Measurements from ENCODE around the gene CLEC6A.
"Not testable (repeated sequence)": the region's sequence is repeated elsewhere in the genome, so short reads cannot be mapped to it uniquely, and the experiment has no call there.

Gene CLEC6A

GRCh38 chr12:8471090-8471489, 15.3 kb downstream of the CLEC6A start:
- Histone ChIP-seq H3K27ac (no peak overlapping the region), H3K4me3 (no peak overlapping the region)
- no peak for TF ChIP-seq CTCF (IDR thresholded peaks at IDR 0.05)
- DNase-seq (ENCODE audit: low spot score): no peak

GRCh38 chr12:8475508-8476203, 19.9 kb downstream of the CLEC6A start:
- no peak for TF ChIP-seq CTCF (IDR thresholded peaks at IDR 0.05)
- Histone ChIP-seq H3K4me3 (no peak overlapping the region), H3K27ac (no peak overlapping the region)
- DNase-seq (ENCODE audit: low spot score): no peak

GRCh38 chr12:8482571-8483061, 26.9 kb downstream of the CLEC6A start:
- DNase-seq (ENCODE audit: low spot score): no peak
- H3K4me3 ChIP-seq: no peak overlapping the region

GRCh38 chr12:8483079-8483478, 27.3 kb downstream of the CLEC6A start:
- Histone ChIP-seq H3K27ac (no peak overlapping the region), H3K4me3 (no peak overlapping the region)
- no peak for DNase-seq (ENCODE audit: low spot score)
- TF ChIP-seq CTCF (IDR thresholded peaks at IDR 0.05): no peak

More at GRCh38 chr12:8482571-8483061, 26.9 kb downstream of the CLEC6A start:
- no peak overlapping the region for H3K27ac ChIP-seq
- no peak for TF ChIP-seq CTCF (IDR thresholded peaks at IDR 0.05)

- Histone ChIP-seq H3K4me3 (no peak overlapping the region), H3K27ac (no peak overlapping the region)
- no peak for TF ChIP-seq CTCF (IDR thresholded peaks at IDR 0.05)
- no peak for DNase-seq (ENCODE audit: low spot score)
Observed at GRCh38 chr12:8491646-8492530, 36.1 kb downstream of the CLEC6A start.

GRCh38 chr12:8493084-8493483, 37.3 kb downstream of the CLEC6A start:
- DNase-seq (ENCODE audit: low spot score): no peak
- TF ChIP-seq CTCF (IDR thresholded peaks at IDR 0.05): no peak

GRCh38 chr12:8495671-8496070, 39.9 kb downstream of the CLEC6A start:
- H3K4me3 ChIP-seq: not testable (repeated sequence)

More at GRCh38 chr12:8493084-8493483, 37.3 kb downstream of the CLEC6A start:
- H3K27ac ChIP-seq: no peak overlapping the region
- H3K4me3 ChIP-seq: no peak overlapping the region

GRCh38 chr12:8496074-8496473, 40.3 kb downstream of the CLEC6A start:
- H3K27ac ChIP-seq; DNase-seq (ENCODE audit: low spot score): not testable (repeated sequence)

More at GRCh38 chr12:8495671-8496070, 39.9 kb downstream of the CLEC6A start:
- not testable (repeated sequence) for H3K27ac ChIP-seq; DNase-seq (ENCODE audit: low spot score)

More at GRCh38 chr12:8496074-8496473, 40.3 kb downstream of the CLEC6A start:
- not testable (repeated sequence) for H3K4me3 ChIP-seq
